HepG2 (cell line): ENCODE data around the gene SGPP1. TPM values are rescaled to one million over a fixed set of nuclear protein-coding genes. Genes with fewer than 3 reads are reported as not detected.

Source experiments
- ATAC-seq: fragments of 200-7000 bp; cut with Tn5 transposase; 3 replicates; pipeline ENCODE4 v1.9.1; 2020; ENCODE audit warnings: mild to moderate bottlenecking, moderate library complexity
- BruUV-seq: library from RNA; stranded (reverse); fragments of 400-500 nt; replicated peaks from 2 replicates; lab custom pipeline; 2021; lab: Mats Ljungman, UMichigan
- CTCF ChIA-PET: fragments of 300-600 bp; formaldehyde crosslinking; extraction: SDS; loops from one replicate; lab custom pipeline; 2021; ENCODE audit warnings: low total read pairs, inconsistent platforms, low intra/inter-chr PET ratio; lab: Yijun Ruan, JAX
- POLR2A ChIA-PET: fragments of 350-600 bp; sonication (Branson Sonifier 250); formaldehyde crosslinking; loops from one replicate; lab custom pipeline; 2020; ENCODE audit warnings: antibody characterized with exemption, inconsistent platforms; lab: Yijun Ruan, JAX
- DNase-seq: peaks from one replicate; pipeline ENCODE4 v3.0.0-alpha.2; 2015; ENCODE audit warnings: low spot score
- FAIRE-seq: peaks from 3 replicates; lab custom pipeline; 2011; peaks lifted over from hg19 to GRCh38; lab: Jason Lieb, UNC
- H2AFZ ChIP-seq: one replicate; pipeline ENCODE4 v1.6.1; 2011; ENCODE audit warnings: low read length, inconsistent platforms
- H3K27ac ChIP-seq: fragments of 300-600 bp; 3 replicates; pipeline ENCODE4 v1.8.0; 2011; ENCODE audit warnings: mixed run types, mild to moderate bottlenecking, mixed read lengths, low read length, inconsistent platforms; ENCODE audit not compliant: insufficient read depth; ENCODE audit errors: extremely low read length
- H3K27me3 ChIP-seq, 2 experiments: fragments of 200-600 bp in 1 of 2; 2 replicates in 1 of 2; 3 replicates in 1 of 2; pipeline versions ENCODE4 v1.6.0 to v1.8.0; 2011; ENCODE audit warnings: low read length in 2 of 2, mild to moderate bottlenecking in 2 of 2, moderate library complexity in 2 of 2, inconsistent platforms in 1 of 2; ENCODE audit not compliant: insufficient read depth in 2 of 2, control insufficient read depth in 1 of 2
- H3K36me3 ChIP-seq, 2 experiments: fragments of 200-600 bp in 1 of 2; replicated peaks in 1 of 2; 2 replicates in 1 of 2; 3 replicates in 1 of 2; pipeline versions ENCODE4 v1.5.1 to v1.8.0; 2011; ENCODE audit warnings: low read length in 2 of 2, inconsistent platforms in 1 of 2; ENCODE audit not compliant: insufficient read depth in 2 of 2, control insufficient read depth in 1 of 2
- H3K4me1 ChIP-seq: 2 replicates; pipeline ENCODE4 v1.5.1; 2012; ENCODE audit warnings: low read length, inconsistent platforms; ENCODE audit not compliant: insufficient read depth
- H3K4me2 ChIP-seq: 2 replicates; pipeline ENCODE4 v1.6.0; 2011; ENCODE audit warnings: low read depth, low read length, inconsistent platforms
- H3K4me3 ChIP-seq, 3 experiments: fragments of 200-600 bp in 1 of 3; sonication (generic), shearing (Covaris generic) in 1 of 3; replicated peaks in 1 of 3; 2 replicates each; pipeline ENCODE4 v1.5.1; 2011 to 2016; ENCODE audit warnings: low read length in 3 of 3, inconsistent platforms in 2 of 3, low read depth in 2 of 3, mild to moderate bottlenecking in 2 of 3, control low read depth in 1 of 3, mixed read lengths in 1 of 3; ENCODE audit not compliant: insufficient read depth in 1 of 3
- H3K79me2 ChIP-seq: one replicate; pipeline ENCODE4 v1.6.1; 2011; ENCODE audit warnings: low read length, inconsistent platforms; ENCODE audit not compliant: insufficient read depth
- H3K9ac ChIP-seq: 2 replicates; pipeline ENCODE4 v1.6.0; 2011; ENCODE audit warnings: mild to moderate bottlenecking, low read depth, low read length, inconsistent platforms; ENCODE audit not compliant: insufficient read depth
- H3K9me3 ChIP-seq: 2 replicates; pipeline ENCODE4 v1.5.1; 2012; ENCODE audit warnings: mild to moderate bottlenecking, low read length
- H4K20me1 ChIP-seq: 2 replicates; pipeline ENCODE4 v1.6.0; 2011; ENCODE audit warnings: inconsistent platforms, mild to moderate bottlenecking, low read length, moderate library complexity; ENCODE audit not compliant: insufficient read depth
- DNMT1 ChIP-seq: sonication (generic); formaldehyde crosslinking; IDR thresholded peaks from 2 replicates; pipeline ENCODE4 v1.5.1; 2020; ENCODE audit warnings: mild to moderate bottlenecking, missing genetic modification reagents
- JDP2 ChIP-seq: sonication (generic); formaldehyde crosslinking; IDR thresholded peaks from 2 replicates; pipeline ENCODE4 v1.8.1; 2022; ENCODE audit warnings: missing genetic modification reagents, borderline replicate concordance
- NFKB2 ChIP-seq: sonication (generic); formaldehyde crosslinking; IDR thresholded peaks from 2 replicates; pipeline ENCODE4 v1.4.0; 2020; ENCODE audit warnings: missing genetic modification reagents, borderline replicate concordance
- WIZ ChIP-seq: sonication (generic); formaldehyde crosslinking; IDR thresholded peaks from 2 replicates; pipeline ENCODE4 v1.5.1; 2020; ENCODE audit warnings: mild to moderate bottlenecking, missing genetic modification reagents
- ZFY ChIP-seq: sonication (generic); formaldehyde crosslinking; IDR thresholded peaks from 2 replicates; pipeline ENCODE4 v1.4.0; 2020; ENCODE audit warnings: missing genetic modification reagents
- ZNF317 ChIP-seq: sonication (generic); formaldehyde crosslinking; IDR thresholded peaks from 2 replicates; pipeline ENCODE4 v1.5.0; 2020; ENCODE audit warnings: mild to moderate bottlenecking, missing genetic modification reagents
- ZNF318 ChIP-seq: sonication (generic); formaldehyde crosslinking; IDR thresholded peaks from 2 replicates; pipeline ENCODE4 v1.4.0; 2020; ENCODE audit warnings: mild to moderate bottlenecking, missing genetic modification reagents
- ZNF816 ChIP-seq: sonication (generic); formaldehyde crosslinking; IDR thresholded peaks from 2 replicates; pipeline ENCODE4 v1.8.0; 2022; ENCODE audit warnings: missing genetic modification reagents, mild to moderate bottlenecking, borderline replicate concordance
- WGBS: methylation state at CpG from one replicate; pipeline ENCODE4 v1.1.6; 2017; ENCODE audit warnings: low lambda C conversion rate; 5-methylcytosine and 5-hydroxymethylcytosine counted together
- in situ Hi-C: cut with HindIII; loops from 2 replicates; pipeline ENCODE4 v1.10.0; 2017; ENCODE audit warnings: low pct_unique_long_range_greater_than_20kb; ENCODE audit not compliant: extremely low pct_ligation_motif_present
- intact Hi-C: fragments of 100-400 bp; cut with micrococcal nuclease; formaldehyde crosslinking; loops from one replicate; pipeline ENCODE4 v1.10.0; 2022; ENCODE audit not compliant: unreplicated experiment
- polyA plus RNA-seq, 8 experiments: library from polyadenylated mRNA; depleted of rRNA in 3 of 8; stranded (reverse) in 7 of 8; unstranded in 1 of 8; fragments of >200 nt; fragmentation: Illumina TruSeq in 4 of 8; extraction: Trizol in 4 of 8; gene quantifications; 2 replicates each; pipeline versions ENCODE4 v1.2.1 to v1.2.3, GENCODE V29; 2011 to 2016; ENCODE audit warnings: low read depth in 4 of 8, missing spikeins in 1 of 8, mixed read lengths in 1 of 8; ENCODE audit not compliant: insufficient read depth in 1 of 8
- total RNA-seq, 5 experiments: library from RNA; depleted of rRNA; stranded (reverse); fragments of >200 nt; fragmentation: Illumina TruSeq; extraction: Trizol; gene quantifications; 2 replicates each; pipeline ENCODE4 v1.2.3, GENCODE V29; 2016; ENCODE audit warnings: low read depth in 1 of 5

Gene SGPP1
- total and polyA plus RNA-seq, 2 of the 13 experiments (the other 11 are each of a cell fraction or from before 2014, with no cell fraction given) = 6.4 to 6.8 TPM

DNA sequence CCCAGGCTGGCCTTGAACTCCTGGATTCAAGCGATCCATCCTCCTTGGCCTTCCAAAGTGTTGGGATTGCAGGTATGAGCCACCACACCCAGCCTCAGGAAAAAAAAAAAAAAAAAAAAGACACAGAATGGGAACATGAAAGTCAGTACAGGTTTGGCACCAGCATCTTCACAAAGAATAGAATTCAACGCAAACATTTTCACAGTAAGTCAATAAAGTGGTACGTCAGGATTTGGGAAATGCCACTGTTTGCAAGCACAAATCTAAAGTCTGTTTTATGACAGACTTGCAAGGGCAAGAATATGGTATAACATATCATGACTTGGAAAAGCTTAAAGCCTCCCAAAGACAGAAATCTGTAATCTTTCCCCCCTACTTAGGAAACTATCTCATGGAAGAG is 51.2 kb downstream of the SGPP1 start:
- WGBS = 97% methylated on average over 3 of the region's 3 CpGs
- TF ChIP-seq ZNF318 (CRISPR knock-in tag) = no peak
- no peak for TF ChIP-seq DNMT1 (CRISPR knock-in tag)
- no peak for TF ChIP-seq NFKB2
- TF ChIP-seq ZFY = no peak
- TF ChIP-seq ZNF816 (CRISPR knock-in tag) = no peak
- no peak for TF ChIP-seq JDP2 (CRISPR knock-in tag)
- no peak for TF ChIP-seq WIZ
- TF ChIP-seq ZNF317 (CRISPR knock-in tag) = no peak
- no peak for DNase-seq
- intact Hi-C loops (no loop called here), in situ Hi-C loops (no loop called here)
- no peaks in the 10 kb centered on the region for H4K20me1 ChIP-seq
- no peak overlapping the region for H3K4me2 ChIP-seq
- no peaks in the 10 kb centered on the region for H3K79me2 ChIP-seq
- no peak overlapping the region for H2AFZ ChIP-seq
- ATAC-seq = no peak
- H3K36me3 ChIP-seq = no peaks in the 10 kb centered on the region
- CTCF ChIA-PET = no interaction called here
- H3K27me3 ChIP-seq = no peaks in the 10 kb centered on the region
- no TSS peak for BruUV-seq
- no peak overlapping the region for H3K9ac ChIP-seq
- H3K27ac ChIP-seq = no peak overlapping the region
- H3K4me1 ChIP-seq = 0 out of 2 replicates have a peak, but pooled peaks cover 13% of the 10 kb centered on the region
- no peak overlapping the region for H3K4me3 ChIP-seq
- no peak for FAIRE-seq
- no peaks in the 10 kb centered on the region for H3K9me3 ChIP-seq
- POLR2A ChIA-PET = no interaction called here
